ENCODE data around the gene CHRM5. TPM values are rescaled to one million over a fixed set of nuclear protein-coding genes. Genes with fewer than 3 reads are reported as not detected.
A peak's percentile ranks its signal among the peaks of the same experiment; 100 is the strongest.

The CHRM5 gene
- total RNA-seq, 4 donors from 2014 or later: 0.21 to 0.98 (median 0.37) TPM

DNA sequence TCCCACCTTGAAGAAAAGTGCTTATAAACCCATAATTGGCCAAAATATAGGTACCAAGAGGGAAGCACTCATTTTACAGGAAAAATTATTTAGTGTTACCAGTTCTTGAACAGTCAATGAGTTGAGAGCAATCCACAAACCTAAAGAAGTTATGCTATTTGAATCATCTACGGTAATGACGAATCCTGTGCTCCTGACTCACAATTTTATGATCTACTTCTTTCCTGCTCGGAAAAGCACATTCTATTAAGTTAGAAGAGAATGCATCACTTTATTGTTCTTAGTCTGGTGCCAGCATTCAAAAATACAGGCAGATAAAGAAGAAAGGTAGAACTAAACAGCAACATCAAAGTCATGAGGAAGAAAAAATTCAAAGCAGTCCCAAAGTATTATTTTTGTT lies 33.2 kb downstream of the CHRM5 start:
- TF ChIP-seq, protein P1, sequence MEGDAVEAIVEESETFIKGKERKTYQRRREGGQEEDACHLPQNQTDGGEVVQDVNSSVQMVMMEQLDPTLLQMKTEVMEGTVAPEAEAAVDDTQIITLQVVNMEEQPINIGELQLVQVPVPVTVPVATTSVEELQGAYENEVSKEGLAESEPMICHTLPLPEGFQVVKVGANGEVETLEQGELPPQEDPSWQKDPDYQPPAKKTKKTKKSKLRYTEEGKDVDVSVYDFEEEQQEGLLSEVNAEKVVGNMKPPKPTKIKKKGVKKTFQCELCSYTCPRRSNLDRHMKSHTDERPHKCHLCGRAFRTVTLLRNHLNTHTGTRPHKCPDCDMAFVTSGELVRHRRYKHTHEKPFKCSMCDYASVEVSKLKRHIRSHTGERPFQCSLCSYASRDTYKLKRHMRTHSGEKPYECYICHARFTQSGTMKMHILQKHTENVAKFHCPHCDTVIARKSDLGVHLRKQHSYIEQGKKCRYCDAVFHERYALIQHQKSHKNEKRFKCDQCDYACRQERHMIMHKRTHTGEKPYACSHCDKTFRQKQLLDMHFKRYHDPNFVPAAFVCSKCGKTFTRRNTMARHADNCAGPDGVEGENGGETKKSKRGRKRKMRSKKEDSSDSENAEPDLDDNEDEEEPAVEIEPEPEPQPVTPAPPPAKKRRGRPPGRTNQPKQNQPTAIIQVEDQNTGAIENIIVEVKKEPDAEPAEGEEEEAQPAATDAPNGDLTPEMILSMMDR (IDR thresholded peaks at IDR 0.05): no peak
- no peak for TF ChIP-seq EP300 (IDR thresholded peaks at IDR 0.05)
- TF ChIP-seq POLR2A (IDR thresholded peaks at IDR 0.05): no peak

DNA sequence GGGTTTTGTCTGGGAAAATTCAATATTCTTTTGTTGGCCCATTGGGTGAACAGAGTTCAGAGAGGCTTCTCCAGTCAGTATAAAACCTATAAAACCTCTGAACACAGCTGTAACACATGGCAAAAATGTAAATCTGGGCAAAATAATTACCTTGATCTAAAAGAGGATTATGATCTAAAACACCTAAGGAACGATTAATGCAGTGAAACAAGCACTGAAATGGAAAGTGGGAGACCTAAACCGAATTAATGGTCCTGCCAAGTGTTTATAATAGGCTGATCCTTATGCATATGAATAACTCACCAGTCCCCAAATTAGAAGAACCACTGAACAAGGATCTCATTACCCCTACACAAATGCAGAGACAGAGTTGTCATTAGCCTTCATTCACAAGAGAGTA lies 38.1 kb downstream of the CHRM5 start:
- TF ChIP-seq EP300 (IDR thresholded peaks at IDR 0.05) (no peak), POLR2A (IDR thresholded peaks at IDR 0.05) (no peak)
- TF ChIP-seq, protein P1 (IDR thresholded peaks at IDR 0.05): no peak
- no peaks in the 10 kb centered on the region for H3K27me3 ChIP-seq
- no peaks in the 10 kb centered on the region for H3K36me3 ChIP-seq
- no peaks in the 10 kb centered on the region for H3K4me1 ChIP-seq
- no peak overlapping the region for H3K27ac ChIP-seq
- H3K9me3 ChIP-seq: no peaks in the 10 kb centered on the region
- 85 to 93% methylated on average over 2 of the region's 2 CpGs for WGBS, 2 donors
- H3K4me3 ChIP-seq: no peak overlapping the region
- DNase-seq (ENCODE audit: low spot score in 2 of 2): no peak

More for the DNA sequence above, 33.2 kb downstream of the CHRM5 start:
- Histone ChIP-seq H3K4me1 (no peaks in the 10 kb centered on the region), H3K27me3 (no peaks in the 10 kb centered on the region), H3K36me3 (no peaks in the 10 kb centered on the region), H3K9me3 (no peaks in the 10 kb centered on the region), H3K4me3 (no peak overlapping the region), H3K27ac (no peak overlapping the region)
- DNase-seq (ENCODE audit: low spot score in 2 of 2): no peak
- 61 to 62% methylated on average over 3 of the region's 3 CpGs for WGBS, 2 donors

DNA sequence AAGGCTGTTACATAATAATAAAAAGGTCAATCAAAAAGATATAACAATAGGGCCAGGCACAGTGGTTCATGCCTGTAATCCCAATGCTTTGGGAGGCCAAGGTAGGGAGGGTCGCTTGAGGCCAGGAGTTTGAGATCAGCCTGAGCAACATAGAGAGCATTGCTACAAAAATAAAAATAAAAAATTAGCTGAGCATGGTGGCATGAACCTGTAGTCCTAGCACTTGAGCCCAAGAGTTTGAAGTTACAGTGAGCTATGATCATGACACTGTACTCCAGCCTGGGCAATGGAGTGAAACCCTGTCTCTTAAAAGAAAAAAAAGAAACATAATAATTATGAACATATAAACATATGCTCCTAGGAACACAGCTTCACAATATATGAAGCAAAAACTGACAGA lies 41.4 kb downstream of the CHRM5 start:
- no peak for DNase-seq (ENCODE audit: low spot score in 2 of 2)
- Histone ChIP-seq H3K27ac (no peak overlapping the region), H3K4me1 (peaks cover 0 to 3% (median 0%) of the 10 kb centered on the region in 4 donors), H3K36me3 (no peaks in the 10 kb centered on the region), H3K4me3 (no peak overlapping the region), H3K9me3 (no peaks in the 10 kb centered on the region), H3K27me3 (no peaks in the 10 kb centered on the region)
- TF ChIP-seq, protein P1 (IDR thresholded peaks at IDR 0.05): no peak
- TF ChIP-seq EP300 (IDR thresholded peaks at IDR 0.05) (no peak), POLR2A (IDR thresholded peaks at IDR 0.05) (no peak)
- 93 to 97% methylated on average over 1 of the region's 1 CpG for WGBS, 2 donors

DNA sequence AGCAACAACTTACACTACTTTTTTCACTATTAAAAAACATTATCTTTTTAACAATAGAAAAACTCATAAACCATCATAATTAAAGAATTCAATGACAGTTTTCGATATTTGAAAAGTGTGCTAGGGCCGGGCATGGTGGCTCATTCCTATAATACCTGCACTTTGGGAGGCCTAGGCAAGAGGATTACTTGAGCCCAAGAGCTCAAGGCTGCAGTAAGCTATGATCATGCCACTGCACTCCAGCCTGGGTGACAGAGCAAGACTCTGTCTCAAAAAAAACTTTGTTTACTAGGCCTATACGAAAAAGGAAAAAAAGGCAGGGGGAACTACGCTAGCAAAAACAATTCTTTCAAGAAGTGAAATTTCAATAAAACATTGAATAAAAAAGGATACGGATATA lies 42.6 kb downstream of the CHRM5 start:
- DNase-seq (ENCODE audit: low spot score in 2 of 2): no peak
- H3K4me3 ChIP-seq: no peak overlapping the region
- H3K27ac ChIP-seq: no peak overlapping the region
- H3K4me1 ChIP-seq: peaks cover 0 to 7% (median 0%) of the 10 kb centered on the region in 4 donors
- no peaks in the 10 kb centered on the region for H3K27me3 ChIP-seq
- H3K9me3 ChIP-seq: no peaks in the 10 kb centered on the region
- WGBS, 2 donors: 87 to 91% methylated on average over 5 of the region's 5 CpGs
- H3K36me3 ChIP-seq: no peaks in the 10 kb centered on the region
- no peak for TF ChIP-seq POLR2A (IDR thresholded peaks at IDR 0.05)
- TF ChIP-seq EP300 (IDR thresholded peaks at IDR 0.05): no peak
- TF ChIP-seq, protein P1 (IDR thresholded peaks at IDR 0.05): no peak

DNA sequence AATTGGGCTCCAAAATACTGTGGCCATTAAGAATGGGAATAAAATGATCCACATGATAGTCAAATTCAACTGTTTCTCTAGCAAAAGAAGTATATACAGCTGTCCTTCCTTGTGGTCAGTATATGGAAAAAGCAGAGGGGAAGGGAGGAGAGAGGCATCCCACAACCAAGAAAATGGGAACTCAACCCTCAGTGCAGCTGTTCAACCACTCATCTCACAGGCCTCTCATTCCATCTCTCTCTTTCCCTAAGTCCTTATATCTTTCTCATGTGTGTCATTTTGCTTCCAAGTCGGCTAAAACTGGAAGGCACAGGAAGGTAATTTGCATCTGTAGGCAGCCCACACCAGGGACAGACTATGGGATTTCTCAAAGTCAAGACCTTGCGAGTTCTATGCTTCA lies 43.2 kb downstream of the CHRM5 start:
- DNase-seq (ENCODE audit: low spot score in 2 of 2): no peak
- Histone ChIP-seq H3K4me3 (no peak overlapping the region), H3K27me3 (no peaks in the 10 kb centered on the region), H3K4me1 (peaks cover 0 to 7% (median 0%) of the 10 kb centered on the region in 4 donors), H3K27ac (peak overlapping the region in 2 of 4 donors; percentile 24 to 46), H3K36me3 (no peaks in the 10 kb centered on the region), H3K9me3 (no peaks in the 10 kb centered on the region)
- WGBS, 2 donors: 71 to 82% methylated on average over 2 of the region's 2 CpGs
- TF ChIP-seq, protein P1 (IDR thresholded peaks at IDR 0.05): no peak
- no peak for TF ChIP-seq EP300 (IDR thresholded peaks at IDR 0.05)
- no peak for TF ChIP-seq POLR2A (IDR thresholded peaks at IDR 0.05)

All from tibial nerve (tissue), 4 donors.